Raji (cell line): ENCODE results near the gene FNDC1.

Experiments
- POLR2A ChIP-seq: IDR thresholded peaks from 2 replicates; pipeline ENCODE4 v1.6.1; 2011; ENCODE audit warnings: low read depth, low read length, control low read depth; ENCODE audit not compliant: insufficient read depth

FNDC1 gene

DNA sequence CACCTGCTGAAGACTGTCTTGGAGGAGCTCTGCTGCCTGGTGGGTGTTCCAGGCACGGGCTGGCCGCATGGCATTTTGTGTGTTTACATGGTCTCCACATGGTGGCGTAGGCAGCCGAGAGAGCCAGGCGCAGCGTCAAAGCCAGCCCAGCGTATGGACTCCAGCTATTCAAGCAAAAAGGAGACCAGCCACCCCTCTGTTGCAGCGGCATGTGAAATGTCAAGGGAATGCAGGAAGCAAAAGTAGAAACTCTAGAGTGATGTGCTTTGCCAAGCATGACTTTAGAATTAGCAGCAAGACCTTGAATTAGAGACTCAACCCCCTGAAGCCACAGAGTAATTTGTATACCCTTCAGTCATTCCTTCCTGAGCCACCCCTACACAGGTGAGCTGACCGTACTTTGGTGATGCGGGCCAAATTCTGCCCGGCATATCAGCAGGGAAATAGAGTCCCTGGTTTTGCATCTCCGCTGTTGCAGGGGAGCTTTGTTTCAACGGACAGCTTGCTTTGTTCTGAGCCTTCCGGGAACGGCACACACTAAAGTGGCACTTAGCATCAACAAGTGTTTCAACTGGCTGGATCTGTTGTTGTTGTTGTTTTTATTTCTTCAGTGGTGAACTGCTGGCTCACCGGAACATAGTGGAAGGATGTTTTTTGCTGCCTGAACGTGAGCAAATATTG is 48.5 kb downstream of the FNDC1 start:
- TF ChIP-seq POLR2A: 0 out of 2 replicates have a peak, but pooled peaks have one; percentile 13

DNA sequence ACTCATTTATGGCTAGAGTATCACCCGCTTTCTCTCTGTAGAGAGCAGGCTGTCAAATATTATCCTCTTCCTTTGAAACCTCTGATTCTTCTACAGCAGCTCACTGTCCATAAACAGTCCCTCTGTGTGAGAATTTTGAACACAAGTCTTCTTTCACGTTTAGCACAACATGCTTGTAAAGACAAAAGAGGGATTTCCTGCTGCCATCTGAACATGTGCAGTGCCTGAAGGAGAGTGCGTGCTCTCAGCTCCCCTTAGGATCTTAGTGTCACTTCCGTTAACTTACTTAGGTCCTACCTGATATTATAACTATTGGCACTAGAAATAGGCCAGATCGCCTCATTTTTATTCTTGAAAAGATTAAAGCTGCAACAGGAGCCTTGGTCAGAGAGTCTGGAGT is 50.9 kb downstream of the FNDC1 start:
- TF ChIP-seq POLR2A: no peak

GRCh38 chr6:159221486-159222170 is 52.4 kb downstream of the FNDC1 start:
- no peak for TF ChIP-seq POLR2A

- no peak for TF ChIP-seq POLR2A
Observed at GRCh38 chr6:159224452-159224851, 55.3 kb downstream of the FNDC1 start.

DNA sequence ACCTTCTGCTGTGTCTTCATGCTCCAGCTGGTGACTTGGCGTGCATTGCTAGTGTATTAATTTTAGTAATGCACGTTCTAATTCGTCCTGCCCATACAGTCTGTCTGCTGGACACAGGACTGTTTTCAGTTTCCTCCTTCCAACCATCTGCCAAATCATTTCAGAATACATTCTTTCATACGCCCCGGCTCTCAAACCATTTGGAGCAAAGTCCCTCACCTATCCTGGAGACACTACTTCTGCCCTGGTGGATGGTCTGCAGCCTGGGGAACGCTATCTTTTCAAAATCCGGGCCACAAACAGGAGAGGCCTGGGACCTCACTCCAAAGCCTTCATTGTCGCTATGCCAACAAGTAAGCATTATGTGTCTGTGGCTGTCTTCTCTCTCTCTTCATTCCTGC is 60.5 kb downstream of the FNDC1 start:
- TF ChIP-seq POLR2A: no peak

- TF ChIP-seq POLR2A: no peak
Observed at GRCh38 chr6:159232106-159232645, 63.0 kb downstream of the FNDC1 start.

DNA sequence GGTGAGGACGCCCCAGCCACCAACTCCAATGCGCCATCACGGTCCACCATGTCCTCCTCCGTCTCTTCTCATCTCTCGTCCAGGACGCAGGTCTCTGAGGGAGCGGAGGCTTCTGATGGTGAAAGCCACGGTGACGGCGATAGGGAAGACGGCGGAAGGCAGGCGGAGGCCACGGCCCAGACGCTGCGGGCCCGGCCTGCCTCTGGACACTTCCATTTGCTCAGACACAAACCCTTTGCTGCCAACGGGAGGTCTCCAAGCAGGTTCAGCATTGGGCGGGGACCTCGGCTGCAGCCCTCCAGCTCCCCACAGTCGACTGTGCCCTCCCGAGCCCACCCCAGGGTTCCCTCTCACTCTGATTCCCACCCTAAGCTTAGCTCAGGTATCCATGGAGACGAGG is 63.6 kb downstream of the FNDC1 start:
- TF ChIP-seq POLR2A: no peak

DNA sequence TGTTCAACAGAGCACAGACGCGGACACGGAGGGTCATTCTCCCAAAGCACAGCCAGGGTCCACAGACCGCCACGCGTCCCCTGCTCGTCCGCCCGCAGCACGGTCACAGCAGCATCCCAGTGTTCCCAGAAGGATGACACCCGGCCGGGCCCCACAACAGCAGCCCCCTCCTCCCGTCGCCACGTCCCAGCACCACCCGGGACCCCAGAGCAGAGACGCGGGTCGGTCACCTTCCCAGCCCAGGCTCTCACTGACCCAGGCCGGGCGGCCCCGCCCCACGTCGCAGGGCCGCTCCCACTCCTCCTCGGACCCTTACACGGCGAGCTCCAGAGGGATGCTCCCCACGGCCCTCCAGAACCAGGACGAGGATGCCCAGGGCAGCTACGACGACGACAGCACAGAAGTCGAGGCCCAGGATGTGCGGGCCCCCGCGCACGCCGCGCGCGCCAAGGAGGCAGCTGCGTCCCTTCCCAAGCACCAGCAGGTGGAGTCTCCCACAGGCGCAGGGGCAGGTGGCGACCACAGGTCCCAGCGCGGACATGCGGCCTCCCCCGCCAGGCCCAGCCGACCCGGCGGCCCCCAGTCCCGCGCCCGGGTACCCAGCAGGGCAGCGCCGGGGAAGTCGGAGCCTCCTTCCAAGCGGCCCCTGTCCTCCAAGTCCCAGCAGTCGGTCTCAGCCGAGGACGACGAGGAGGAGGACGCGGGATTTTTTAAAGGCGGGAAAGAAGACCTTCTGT is 64.3 kb downstream of the FNDC1 start:
- no peak for TF ChIP-seq POLR2A

DNA sequence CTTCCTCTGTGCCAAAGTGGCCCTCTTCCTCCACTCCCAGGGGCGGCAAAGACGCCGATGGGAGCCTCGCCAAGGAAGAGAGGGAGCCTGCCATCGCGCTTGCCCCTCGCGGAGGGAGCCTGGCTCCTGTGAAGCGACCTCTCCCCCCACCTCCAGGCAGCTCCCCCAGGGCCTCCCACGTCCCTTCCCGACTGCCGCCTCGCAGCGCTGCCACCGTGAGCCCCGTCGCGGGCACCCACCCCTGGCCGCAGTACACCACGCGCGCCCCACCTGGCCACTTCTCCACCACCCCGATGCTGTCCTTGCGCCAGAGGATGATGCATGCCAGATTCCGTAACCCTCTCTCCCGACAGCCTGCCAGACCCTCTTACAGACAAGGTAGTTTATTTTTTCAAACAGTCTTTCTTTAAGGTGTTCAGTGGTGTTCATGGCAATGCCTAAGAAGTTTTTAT is 64.9 kb downstream of the FNDC1 start:
- TF ChIP-seq POLR2A: no peak

DNA sequence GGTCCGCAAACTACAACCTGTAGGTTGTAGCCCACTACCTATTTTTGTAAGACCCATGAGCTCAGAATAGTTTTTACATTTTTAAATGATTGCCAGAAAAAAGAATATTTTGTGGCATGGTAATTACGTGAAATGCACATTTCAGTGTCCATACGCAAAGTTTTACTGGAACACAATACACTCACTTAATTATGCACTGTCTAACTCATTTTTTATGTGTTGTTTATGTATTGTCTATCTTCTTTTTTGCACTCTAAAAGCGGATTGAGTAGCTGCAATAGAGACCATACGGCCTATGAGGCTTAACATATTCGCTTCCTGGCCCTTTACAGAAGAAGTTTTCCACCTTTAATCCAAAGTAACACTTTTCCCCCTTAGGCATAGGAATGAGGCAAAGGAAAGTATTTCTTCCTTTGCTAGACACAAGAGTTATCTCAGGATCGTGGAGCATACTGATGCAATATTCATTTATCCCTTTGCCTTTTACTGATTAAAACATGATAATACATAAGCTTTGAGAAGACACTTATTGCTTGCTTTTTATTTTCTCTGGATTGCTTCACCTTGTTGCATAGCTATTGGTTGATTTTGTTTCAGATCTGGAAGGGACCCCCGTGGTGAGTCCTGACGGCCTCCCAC is 69.8 kb downstream of the FNDC1 start:
- no peak for TF ChIP-seq POLR2A

- no peak for TF ChIP-seq POLR2A
Observed at GRCh38 chr6:159249128-159249527, 79.9 kb downstream of the FNDC1 start.

- no peak for TF ChIP-seq POLR2A
Observed at GRCh38 chr6:159249752-159250151, 80.6 kb downstream of the FNDC1 start.

- TF ChIP-seq POLR2A: no peak
Observed at GRCh38 chr6:159250633-159251032, 81.4 kb downstream of the FNDC1 start.

DNA sequence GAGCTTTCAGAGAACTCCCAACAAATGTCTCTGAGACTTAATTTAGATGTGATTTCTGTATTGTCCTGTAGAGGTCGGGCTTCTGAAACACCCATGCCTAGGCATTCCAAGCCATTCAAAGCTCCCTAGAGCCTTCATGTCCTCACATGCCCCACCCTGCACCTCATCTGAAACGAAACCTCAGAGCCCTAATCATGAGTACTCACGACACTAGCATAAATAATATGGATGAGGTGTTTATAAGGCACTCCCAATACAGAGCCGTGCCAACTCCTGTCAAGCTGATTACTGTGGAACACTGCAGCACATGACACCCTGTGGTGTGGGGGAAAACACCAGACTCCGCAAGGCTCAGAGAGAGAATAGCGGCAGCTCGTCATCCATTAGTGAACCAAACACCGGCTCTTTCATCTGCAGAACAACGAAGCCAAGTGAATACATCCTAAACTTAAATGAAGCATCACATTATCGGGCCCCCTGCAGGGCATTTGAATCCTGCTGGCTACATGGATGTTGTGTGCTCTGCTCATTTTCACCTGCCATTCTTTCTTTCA is 83.8 kb downstream of the FNDC1 start:
- TF ChIP-seq POLR2A: no peak

DNA sequence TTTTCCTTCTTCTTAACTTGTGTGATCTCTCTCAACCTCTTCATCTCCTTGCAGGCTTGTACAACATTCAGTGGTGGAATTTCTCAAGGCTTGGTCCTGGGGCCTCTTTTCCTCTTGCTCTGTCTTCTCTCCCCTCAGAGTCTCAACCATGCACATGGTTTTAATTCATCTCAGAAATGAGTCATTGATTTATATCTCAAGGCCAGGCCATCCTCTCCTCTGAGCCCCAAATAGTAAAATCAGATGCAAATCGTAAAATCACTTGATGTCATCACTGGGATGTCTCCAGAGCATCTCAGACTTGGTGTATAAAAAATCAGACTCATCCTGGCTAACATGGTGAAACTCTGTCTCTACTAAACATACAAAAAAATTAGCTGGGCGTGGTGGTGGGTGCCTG is 85.0 kb downstream of the FNDC1 start:
- no peak for TF ChIP-seq POLR2A

DNA sequence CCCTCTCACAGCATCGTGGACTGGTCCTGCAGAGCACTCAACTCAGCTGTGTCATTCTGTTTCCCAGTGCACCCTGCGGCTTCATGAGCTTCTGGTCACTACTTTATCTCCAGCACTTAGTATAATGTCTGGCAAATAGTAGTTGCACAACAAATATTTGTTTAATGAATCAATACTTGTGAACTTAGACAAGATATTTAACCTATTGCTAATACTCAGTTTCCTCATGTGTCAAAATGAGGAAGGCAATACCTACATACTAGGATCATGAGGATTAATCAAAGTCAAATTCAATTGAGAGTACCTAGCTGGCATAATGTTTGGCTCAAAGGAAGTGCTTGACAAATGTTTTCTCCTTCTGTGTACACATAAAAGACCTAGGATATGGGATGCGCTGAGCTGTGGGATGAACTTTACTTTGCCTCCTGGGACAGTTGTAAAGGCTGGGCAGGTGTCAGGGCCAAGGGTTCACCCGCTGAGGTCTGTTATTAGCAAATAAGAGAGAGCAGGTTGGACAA is 86.3 kb downstream of the FNDC1 start:
- no peak for TF ChIP-seq POLR2A
